WTC11 (cell line): ENCODE measurements around the gene XIAP. TPM values are rescaled to one million over a fixed set of nuclear protein-coding genes. Genes with fewer than 3 reads are reported as not detected.

Source experiments
- ATAC-seq: fragments of 200-7000 bp; cut with Tn5 transposase; 2 replicates; pipeline ENCODE4 v1.10.0; 2021; ENCODE audit warnings: mild to moderate bottlenecking, moderate library complexity
- CTCF ChIA-PET: fragments of 300-600 bp; sonication (Branson Sonifier 250); formaldehyde crosslinking; loops from one replicate; lab custom pipeline; 2021; ENCODE audit warnings: antibody characterized with exemption; lab: Charles Lee
- POLR2A ChIA-PET: fragments of 350-600 bp; sonication (Branson Sonifier 250); formaldehyde crosslinking; loops from one replicate; lab custom pipeline; 2021; ENCODE audit warnings: antibody characterized with exemption; lab: Charles Lee
- DNase-seq: peaks from one replicate; pipeline ENCODE4 v3.0.0; 2021; ENCODE audit warnings: low spot score
- H3K27ac Mint-ChIP-seq: 2 replicates; pipeline ENCODE4 v1.8.0; 2021; ENCODE audit warnings: mixed read lengths
- H3K27me3 Mint-ChIP-seq: 2 replicates; pipeline ENCODE4 v1.8.0; 2021; ENCODE audit warnings: low read depth, mild to moderate bottlenecking, moderate library complexity, mixed read lengths
- H3K36me3 Mint-ChIP-seq: 2 replicates; pipeline ENCODE4 v1.8.0; 2021; ENCODE audit warnings: mixed read lengths
- H3K4me1 Mint-ChIP-seq: 2 replicates; pipeline ENCODE4 v1.8.0; 2022; ENCODE audit warnings: mixed read lengths
- H3K4me3 Mint-ChIP-seq: 2 replicates; pipeline ENCODE4 v1.8.0; 2021; ENCODE audit warnings: mild to moderate bottlenecking, moderate library complexity, mixed read lengths
- H3K9me3 Mint-ChIP-seq: 2 replicates; pipeline ENCODE4 v1.8.0; 2021; ENCODE audit warnings: mixed read lengths
- ATF1 ChIP-seq: sonication (generic); formaldehyde crosslinking; IDR thresholded peaks from 2 replicates; pipeline ENCODE4 v1.8.1; 2023; ENCODE audit warnings: mild to moderate bottlenecking, moderate library complexity, missing genetic modification reagents
- ATF2 ChIP-seq: sonication (generic); formaldehyde crosslinking; IDR thresholded peaks from 2 replicates; pipeline ENCODE4 v1.8.1; 2022; ENCODE audit warnings: low read depth, missing genetic modification reagents, borderline replicate concordance
- ATF6 ChIP-seq: sonication (generic); formaldehyde crosslinking; IDR thresholded peaks from 2 replicates; pipeline ENCODE4 v1.8.1; 2023; ENCODE audit warnings: mild to moderate bottlenecking, missing genetic modification reagents
- E2F1 ChIP-seq: sonication (generic); formaldehyde crosslinking; IDR thresholded peaks from 2 replicates; pipeline ENCODE4 v1.8.0; 2022; ENCODE audit warnings: mild to moderate bottlenecking, missing genetic modification reagents
- ELF4 ChIP-seq: sonication (generic); formaldehyde crosslinking; IDR thresholded peaks from 2 replicates; pipeline ENCODE4 v1.8.1; 2022; ENCODE audit warnings: low read depth, mild to moderate bottlenecking, moderate library complexity, missing genetic modification reagents
- EMX1 ChIP-seq: fragments of 250-450 bp; sonication (Bioruptor Pico); IDR thresholded peaks from 2 replicates; pipeline ENCODE4 v1.8.0; 2021; ENCODE audit warnings: mild to moderate bottlenecking
- ETV6 ChIP-seq: sonication (generic); formaldehyde crosslinking; IDR thresholded peaks from 2 replicates; pipeline ENCODE4 v1.8.1; 2022; ENCODE audit warnings: mild to moderate bottlenecking, missing genetic modification reagents
- FOXP4 ChIP-seq: sonication (generic); formaldehyde crosslinking; IDR thresholded peaks from 2 replicates; pipeline ENCODE4 v1.8.0; 2022; ENCODE audit warnings: mild to moderate bottlenecking, missing genetic modification reagents
- GABPB1 ChIP-seq: sonication (generic); formaldehyde crosslinking; IDR thresholded peaks from 2 replicates; pipeline ENCODE4 v1.8.1; 2023; ENCODE audit warnings: mild to moderate bottlenecking, missing genetic modification reagents
- GTF2I ChIP-seq: fragments of 250-450 bp; sonication (Bioruptor Pico); conservative IDR thresholded peaks from 2 replicates; pipeline ENCODE4 v1.4.0; 2021; ENCODE audit warnings: mild to moderate bottlenecking
- HMGXB4 ChIP-seq: sonication (generic); formaldehyde crosslinking; IDR thresholded peaks from 2 replicates; pipeline ENCODE4 v1.8.1; 2023; ENCODE audit warnings: mild to moderate bottlenecking, moderate library complexity, missing genetic modification reagents
- IRF2 ChIP-seq: sonication (generic); formaldehyde crosslinking; IDR thresholded peaks from 2 replicates; pipeline ENCODE4 v1.8.0; 2022; ENCODE audit warnings: low read depth, missing genetic modification reagents, borderline replicate concordance
- KAT7 ChIP-seq: sonication (generic); formaldehyde crosslinking; IDR thresholded peaks from 2 replicates; pipeline ENCODE4 v1.8.1; 2023; ENCODE audit warnings: missing genetic modification reagents, mild to moderate bottlenecking, borderline replicate concordance
- MXD4 ChIP-seq: fragments of 250-450 bp; sonication (Bioruptor Pico); IDR thresholded peaks from 2 replicates; pipeline ENCODE4 v1.8.0; 2021; ENCODE audit warnings: mild to moderate bottlenecking, moderate library complexity, borderline replicate concordance
- PRRX2 ChIP-seq: fragments of 250-450 bp; sonication (Bioruptor Pico); IDR thresholded peaks from 2 replicates; pipeline ENCODE4 v1.8.0; 2021; ENCODE audit warnings: mild to moderate bottlenecking
- RELA ChIP-seq: sonication (generic); formaldehyde crosslinking; IDR thresholded peaks from 2 replicates; pipeline ENCODE4 v1.8.1; 2022; ENCODE audit warnings: missing genetic modification reagents, mild to moderate bottlenecking, borderline replicate concordance
- RORB ChIP-seq: fragments of 250-450 bp; sonication (Bioruptor Pico); IDR thresholded peaks from 2 replicates; pipeline ENCODE4 v1.9.0; 2021; ENCODE audit warnings: mild to moderate bottlenecking
- ZBTB43 ChIP-seq: sonication (generic); formaldehyde crosslinking; IDR thresholded peaks from 2 replicates; pipeline ENCODE4 v1.8.1; 2023; ENCODE audit warnings: mild to moderate bottlenecking, missing genetic modification reagents
- ZNF138 ChIP-seq: sonication (generic); formaldehyde crosslinking; conservative IDR thresholded peaks from 2 replicates; pipeline ENCODE4 v1.8.1; 2022; ENCODE audit warnings: mild to moderate bottlenecking, moderate library complexity, missing genetic modification reagents
- ZNF423 ChIP-seq: fragments of 250-450 bp; sonication (Bioruptor Pico); IDR thresholded peaks from 2 replicates; pipeline ENCODE4 v2.1.2; 2022; ENCODE audit warnings: mild to moderate bottlenecking, moderate library complexity
- ZNF512 ChIP-seq: sonication (generic); formaldehyde crosslinking; IDR thresholded peaks from 2 replicates; pipeline ENCODE4 v1.8.1; 2022; ENCODE audit warnings: missing genetic modification reagents, borderline replicate concordance
- ZSCAN18 ChIP-seq: fragments of 250-450 bp; sonication (Bioruptor Pico); IDR thresholded peaks from 2 replicates; pipeline ENCODE4 v2.1.2; 2022; ENCODE audit warnings: mild to moderate bottlenecking, moderate library complexity
- total RNA-seq: library from RNA; stranded (reverse); gene quantifications from 3 replicates; pipeline ENCODE4 v1.2.3, GENCODE V29; 2021

Gene XIAP
- total RNA-seq, 1 experiment from 2014 or later: 40.7 TPM

GRCh38 chrX:123817288-123817894 is 42.5 kb upstream of the XIAP start:
- no peaks in the 10 kb centered on the region for H3K9me3 Mint-ChIP-seq
- TF ChIP-seq KAT7 (CRISPR knock-in tag): no peak
- no peak for TF ChIP-seq ATF6 (CRISPR knock-in tag)
- TF ChIP-seq ZSCAN18: no peak
- TF ChIP-seq ETV6 (CRISPR knock-in tag): no peak
- TF ChIP-seq EMX1 (CRISPR knock-in tag): no peak
- TF ChIP-seq ZNF138 (CRISPR knock-in tag): no peak
- no peak for TF ChIP-seq ATF1 (CRISPR knock-in tag)
- no peak for TF ChIP-seq GTF2I (CRISPR knock-in tag)
- no peak for TF ChIP-seq RELA (CRISPR knock-in tag)
- TF ChIP-seq IRF2 (CRISPR knock-in tag): no peak
- no peak for TF ChIP-seq GABPB1
- TF ChIP-seq ZBTB43: no peak
- TF ChIP-seq E2F1 (CRISPR knock-in tag): no peak
- no peak for TF ChIP-seq ATF2 (CRISPR knock-in tag)
- TF ChIP-seq ZNF423: no peak
- TF ChIP-seq ZNF512: no peak
- no peak overlapping the region for H3K4me3 Mint-ChIP-seq
- no peak for DNase-seq
- no peaks in the 10 kb centered on the region for H3K36me3 Mint-ChIP-seq
- peaks cover 10% of the 10 kb centered on the region; the same call in 1 of the 2 replicates for H3K27me3 Mint-ChIP-seq
- H3K27ac Mint-ChIP-seq: no peak overlapping the region
- CTCF ChIA-PET: interaction anchor here (2.5 kb wide), 1 partner anchor 40 kb away, joined by 8 read pairs; no protein-coding TSS in a partner anchor
- H3K4me1 Mint-ChIP-seq: no peaks in the 10 kb centered on the region
- ATAC-seq: no peak
- POLR2A ChIA-PET: no interaction called here

- Mint-ChIP-seq H3K9me3 (no peaks in the 10 kb centered on the region), H3K4me1 (no peaks in the 10 kb centered on the region), H3K27ac (no peak overlapping the region), H3K4me3 (no peak overlapping the region), H3K36me3 (no peaks in the 10 kb centered on the region), H3K27me3 (peaks cover 10% of the 10 kb centered on the region; the same call in 1 of the 2 replicates)
- no peak for TF ChIP-seq MXD4 (CRISPR knock-in tag)
- no peak for TF ChIP-seq ATF1 (CRISPR knock-in tag)
- TF ChIP-seq ZNF423: no peak
- TF ChIP-seq RORB (CRISPR knock-in tag): no peak
- no peak for TF ChIP-seq HMGXB4 (CRISPR knock-in tag)
- no peak for TF ChIP-seq ELF4 (CRISPR knock-in tag)
- no peak for TF ChIP-seq FOXP4 (CRISPR knock-in tag)
- TF ChIP-seq PRRX2: no peak
- DNase-seq: no peak
- ATAC-seq: no peak
- POLR2A ChIA-PET: no interaction called here
- CTCF ChIA-PET: no interaction called here
Observed at GRCh38 chrX:123818243-123818642, 41.6 kb upstream of the XIAP start.
